Activated CD4-positive, CD25-positive, alpha-beta regulatory T cell treated with anti-CD3 and anti-CD28 coated beads, Interleukin-2, amount 50 U/mL, for 24 hours (primary cell): Measurements from ENCODE around the gene PRSS53.

Source experiments
- ATAC-seq, 2 donors: fragments of 150-1000 bp; cut with Tn5 transposase; one replicate each; pipeline ENCODE4 v1.10.0; 2021; ENCODE audit warnings: mild to moderate bottlenecking in 1 of 2, moderate library complexity in 1 of 2

PRSS53 gene

GRCh38 chr16:31093132-31093703, 4.5 kb upstream of the PRSS53 start:
- no peak for ATAC-seq

- ATAC-seq = no peak
Measured at GRCh38 chr16:31092330-31092729, 3.6 kb upstream of the PRSS53 start.

DNA sequence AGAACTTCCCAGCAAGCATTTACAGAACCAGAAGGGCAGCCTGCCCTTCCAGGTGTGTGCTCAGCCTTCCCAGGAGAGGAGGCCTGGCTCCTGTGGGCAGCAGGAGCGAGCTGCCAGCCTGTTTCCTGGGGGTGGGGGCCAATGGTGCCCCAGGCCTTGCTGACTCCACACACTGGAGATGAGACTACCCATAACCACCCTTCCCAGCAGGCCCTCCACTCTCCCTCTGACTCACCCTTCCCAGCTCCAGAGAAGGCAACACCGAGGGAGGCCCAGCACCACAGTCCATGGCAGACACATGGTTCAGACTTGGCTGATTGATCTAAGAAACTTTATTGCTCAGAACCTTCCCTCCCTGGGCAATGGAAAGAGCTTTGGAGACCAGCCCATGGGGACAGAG, 1.8 kb upstream of the PRSS53 start:
- ATAC-seq = no peak

DNA sequence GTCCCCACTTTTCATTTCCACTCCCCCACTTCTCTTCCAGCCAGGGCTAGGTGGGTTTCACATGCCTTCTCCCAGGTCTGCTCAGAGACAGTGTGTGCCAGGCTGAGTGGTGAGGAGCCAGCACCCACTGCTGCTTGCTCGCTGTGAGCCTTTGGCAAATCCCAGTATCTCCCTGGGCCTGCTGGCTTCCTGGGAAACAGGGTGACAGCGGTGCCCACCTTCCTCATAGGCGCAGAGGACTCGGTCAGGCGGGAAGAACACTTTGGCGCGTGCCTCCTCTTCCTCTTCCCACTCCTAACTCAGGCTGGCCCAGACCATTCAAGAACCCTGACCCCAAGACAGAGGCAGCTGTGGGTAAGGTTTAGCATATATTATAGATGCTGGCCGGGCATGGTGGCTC, 456 bp upstream of the PRSS53 start:
- ATAC-seq = no peak

- no peak for ATAC-seq
Measured at GRCh38 chr16:31087971-31088370, 772 bp downstream of the PRSS53 start.

GRCh38 chr16:31087481-31087880, 1.3 kb downstream of the PRSS53 start:
- ATAC-seq = no peak

- no peak for ATAC-seq
Measured at GRCh38 chr16:31086629-31086906, 2.2 kb downstream of the PRSS53 start.

DNA sequence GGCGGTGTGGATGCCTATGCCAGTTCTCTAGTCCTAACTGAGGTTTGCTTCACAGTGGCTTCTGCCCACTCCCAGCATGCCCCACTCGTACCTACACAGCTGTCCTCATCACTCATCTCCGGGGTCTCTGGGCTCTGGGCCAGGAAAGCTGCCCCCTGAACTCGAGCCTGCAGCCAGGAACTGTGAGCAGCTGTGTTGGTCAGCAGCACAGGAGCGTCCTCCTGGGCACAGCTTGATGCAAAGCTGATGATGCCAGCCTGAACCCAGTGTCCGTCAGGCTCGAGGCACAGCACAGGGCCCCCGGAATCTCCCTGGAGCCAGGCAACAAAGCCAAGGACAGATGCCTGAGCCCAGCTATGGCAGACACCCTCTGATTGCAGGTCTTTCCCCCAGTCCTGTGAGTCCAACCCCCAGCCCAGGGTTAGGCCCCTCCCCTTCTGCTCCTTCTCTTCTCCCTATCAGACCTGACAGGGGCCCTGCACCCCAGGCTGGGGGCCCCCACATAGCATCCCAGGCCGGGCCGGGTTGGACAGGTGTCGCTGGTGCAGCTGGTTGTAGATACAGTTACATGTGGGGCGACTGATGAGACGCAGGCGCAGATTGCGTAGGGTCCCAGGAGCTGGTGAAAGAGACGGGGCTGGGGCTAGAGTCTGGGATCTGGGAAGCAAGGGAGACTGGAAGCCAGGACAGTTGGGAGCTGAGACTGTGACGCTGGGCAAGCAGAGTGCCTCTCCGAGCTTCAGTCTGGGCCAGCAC, 2.7 kb downstream of the PRSS53 start:
- ATAC-seq = no peak

DNA sequence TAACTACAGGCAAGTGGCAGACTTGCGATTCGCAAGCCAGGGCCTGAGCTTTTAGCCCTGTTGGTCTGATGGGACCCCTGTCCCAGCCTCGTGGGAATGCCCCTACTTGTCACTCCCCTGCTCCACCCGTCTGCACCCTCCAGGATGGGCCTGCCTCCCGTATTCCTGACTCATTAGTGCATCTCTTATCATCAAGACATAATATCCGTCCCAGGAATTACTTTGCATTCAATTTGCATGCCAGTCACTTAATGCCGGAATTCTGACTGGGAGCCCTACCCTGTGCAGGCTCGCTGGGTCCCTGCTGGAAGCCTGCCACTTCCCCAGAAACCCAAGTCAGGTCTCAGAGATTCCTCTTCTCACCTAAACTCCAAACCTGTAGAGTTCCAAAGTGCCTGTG, 3.3 kb downstream of the PRSS53 start:
- ATAC-seq = no peak

GRCh38 chr16:31084584-31085302, 4.0 kb downstream of the PRSS53 start:
- ATAC-seq = no peak

GRCh38 chr16:31083981-31084380, 4.8 kb downstream of the PRSS53 start:
- no peak for ATAC-seq

GRCh38 chr16:31083556-31083955, 5.2 kb downstream of the PRSS53 start:
- no peak for ATAC-seq

DNA sequence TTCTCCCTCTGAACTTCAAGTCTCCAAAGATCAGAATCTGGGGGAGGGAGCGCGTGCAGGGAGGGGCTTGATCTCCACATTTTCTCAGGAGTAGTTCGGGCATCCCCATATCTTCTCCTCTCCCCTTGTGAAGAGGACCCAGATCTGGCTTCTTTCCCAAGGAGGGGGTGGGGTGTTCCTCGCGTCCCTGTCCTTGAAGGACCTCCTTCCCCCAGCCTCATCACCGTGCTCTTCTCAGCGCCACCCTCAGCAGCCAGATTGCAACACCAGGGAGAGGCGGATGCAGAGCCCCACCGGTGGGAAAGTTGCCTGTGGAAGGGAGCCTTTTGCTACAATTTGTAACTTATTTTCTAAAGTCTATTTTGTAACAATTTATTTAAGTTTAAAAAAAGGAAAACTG, 5.7 kb downstream of the PRSS53 start:
- no peak for ATAC-seq

GRCh38 chr16:31082368-31083045, 6.2 kb downstream of the PRSS53 start:
- no peak for ATAC-seq

DNA sequence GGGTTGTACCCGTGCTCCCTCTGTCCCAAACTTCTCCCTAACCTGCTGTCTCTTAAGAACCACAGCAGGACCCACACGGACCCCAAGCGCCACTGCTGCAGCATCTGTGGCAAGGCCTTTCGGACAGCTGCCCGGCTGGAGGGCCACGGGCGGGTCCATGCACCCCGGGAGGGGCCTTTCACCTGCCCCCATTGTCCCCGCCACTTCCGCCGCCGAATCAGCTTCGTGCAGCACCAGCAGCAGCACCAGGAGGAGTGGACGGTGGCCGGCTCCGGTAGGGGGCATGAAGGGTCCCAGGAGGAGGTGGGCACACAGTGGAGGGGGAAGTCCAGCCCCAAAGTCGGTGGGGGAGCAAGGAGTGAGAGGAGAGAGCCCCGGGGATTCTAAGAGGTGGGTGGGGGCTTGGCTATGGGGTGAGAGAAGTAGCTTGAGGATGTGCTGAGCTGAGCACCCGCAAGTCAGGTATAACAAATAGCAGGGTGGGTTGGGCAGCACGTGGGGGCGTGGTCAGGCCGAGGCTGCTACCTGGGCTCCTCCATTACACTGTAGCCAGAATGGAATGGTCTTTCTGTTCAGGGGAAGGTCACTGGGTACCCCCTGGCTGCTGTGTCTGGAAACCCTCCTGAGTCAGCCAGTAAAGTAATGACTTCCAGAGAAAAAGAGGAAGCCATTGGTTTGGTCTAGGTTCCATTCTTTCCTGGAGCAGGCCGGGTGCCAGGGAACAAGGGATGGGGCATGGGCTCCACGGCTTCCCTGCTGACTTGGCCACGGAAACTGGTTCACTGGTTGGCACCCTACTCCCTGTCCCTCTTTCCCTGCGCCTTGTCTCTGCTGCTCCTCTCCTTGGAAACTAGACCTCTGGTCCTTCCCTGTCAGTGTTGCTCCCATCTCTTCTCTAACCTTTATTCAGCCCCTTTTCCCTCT, 7.1 kb downstream of the PRSS53 start:
- no peak for ATAC-seq

DNA sequence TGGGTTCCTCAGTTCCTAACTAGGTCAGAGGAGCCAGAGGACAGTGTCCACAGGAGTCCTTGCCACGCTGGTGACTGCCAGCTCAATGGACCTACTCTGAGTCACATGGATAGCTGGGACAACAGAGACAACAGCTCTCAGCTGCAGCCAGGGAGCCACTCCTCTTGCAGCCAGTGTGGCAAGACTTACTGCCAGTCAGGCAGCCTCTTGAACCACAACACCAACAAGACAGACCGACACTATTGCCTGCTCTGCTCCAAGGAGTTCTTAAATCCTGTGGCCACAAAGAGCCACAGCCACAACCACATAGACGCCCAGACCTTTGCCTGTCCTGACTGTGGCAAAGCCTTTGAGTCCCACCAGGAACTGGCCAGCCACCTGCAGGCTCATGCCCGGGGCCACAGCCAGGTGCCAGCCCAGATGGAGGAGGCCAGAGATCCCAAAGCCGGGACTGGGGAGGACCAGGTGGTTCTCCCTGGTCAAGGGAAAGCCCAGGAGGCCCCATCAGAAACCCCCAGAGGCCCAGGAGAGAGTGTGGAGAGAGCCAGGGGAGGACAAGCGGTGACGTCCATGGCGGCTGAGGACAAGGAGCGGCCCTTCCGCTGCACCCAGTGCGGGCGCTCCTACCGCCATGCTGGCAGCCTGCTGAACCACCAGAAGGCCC, 7.9 kb downstream of the PRSS53 start:
- ATAC-seq = no peak

GRCh38 chr16:31080035-31080629, 8.6 kb downstream of the PRSS53 start:
- ATAC-seq = no peak

- ATAC-seq = no peak
Measured at GRCh38 chr16:31079342-31079944, 9.3 kb downstream of the PRSS53 start.

DNA sequence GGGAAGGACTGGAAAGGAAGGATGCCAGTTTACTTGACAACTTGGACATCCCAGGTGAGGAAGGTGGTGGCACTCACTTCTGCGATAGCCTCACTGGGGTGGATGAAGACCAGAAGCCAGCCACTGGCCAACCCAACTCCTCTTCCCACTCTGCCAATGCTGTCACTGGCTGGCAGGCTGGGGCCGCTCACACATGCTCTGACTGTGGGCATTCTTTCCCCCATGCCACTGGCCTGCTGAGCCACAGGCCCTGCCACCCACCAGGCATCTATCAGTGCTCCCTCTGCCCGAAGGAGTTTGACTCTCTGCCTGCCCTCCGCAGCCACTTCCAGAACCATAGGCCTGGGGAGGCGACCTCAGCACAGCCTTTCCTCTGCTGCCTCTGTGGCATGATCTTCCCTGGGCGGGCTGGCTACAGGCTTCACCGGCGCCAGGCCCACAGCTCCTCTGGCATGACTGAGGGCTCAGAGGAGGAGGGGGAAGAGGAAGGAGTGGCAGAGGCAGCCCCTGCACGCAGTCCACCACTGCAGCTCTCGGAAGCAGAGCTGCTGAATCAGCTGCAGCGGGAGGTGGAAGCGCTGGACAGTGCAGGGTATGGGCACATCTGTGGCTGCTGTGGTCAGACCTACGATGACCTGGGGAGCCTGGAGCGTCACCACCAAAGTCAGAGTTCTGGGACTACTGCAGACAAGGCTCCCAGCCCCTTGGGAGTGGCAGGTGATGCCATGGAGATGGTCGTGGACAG, 10.0 kb downstream of the PRSS53 start:
- no peak for ATAC-seq

GRCh38 chr16:31077592-31078396, 10.9 kb downstream of the PRSS53 start:
- ATAC-seq = no peak
